Neural cell (in vitro differentiated cells): Measurements from ENCODE around the gene S100A1. TPM values are rescaled to one million over a fixed set of nuclear protein-coding genes. Genes with fewer than 3 reads are reported as not detected.

Source experiments
- H2AFZ ChIP-seq: fragments of 200-600, 300-800 bp; sonication (generic), shearing (Covaris generic); 2 replicates; pipeline ENCODE4 v1.6.0; 2014; ENCODE audit warnings: low read depth, mild to moderate bottlenecking, antibody characterized with exemption, low read length, moderate library complexity
- H3F3A ChIP-seq: fragments of 200-600 bp; shearing (Covaris generic); 2 replicates; pipeline ENCODE4 v1.6.1; 2016; ENCODE audit warnings: mild to moderate bottlenecking, moderate library complexity, mixed read lengths, antibody characterized with exemption, low read length; ENCODE audit not compliant: insufficient read depth, poor library complexity, severe bottlenecking
- H3K27ac ChIP-seq: fragments of 200-600, 300-800 bp; sonication (generic), shearing (Covaris generic); 2 replicates; pipeline ENCODE4 v1.5.1; 2014; ENCODE audit warnings: mild to moderate bottlenecking, low read length, moderate library complexity
- H3K27me3 ChIP-seq: fragments of 300-800, 200-600 bp; sonication (generic), shearing (Covaris generic); 2 replicates; pipeline ENCODE4 v1.6.0; 2014; ENCODE audit warnings: mild to moderate bottlenecking, low read depth, low read length, moderate library complexity; ENCODE audit not compliant: insufficient read depth
- H3K36me3 ChIP-seq: fragments of 300-800, 200-600 bp; sonication (generic), shearing (Covaris generic); 2 replicates; pipeline ENCODE4 v1.5.1; 2014; ENCODE audit warnings: mild to moderate bottlenecking, antibody characterized with exemption, low read length, moderate library complexity; ENCODE audit not compliant: insufficient read depth
- H3K4me2 ChIP-seq: fragments of 300-800, 200-600 bp; sonication (generic), shearing (Covaris generic); 2 replicates; pipeline ENCODE4 v1.6.0; 2014; ENCODE audit warnings: mild to moderate bottlenecking, low read length
- H3K4me3 ChIP-seq: fragments of 300-800, 200-600 bp; sonication (generic), shearing (Covaris generic); 2 replicates; pipeline ENCODE4 v1.5.1; 2014; ENCODE audit warnings: mild to moderate bottlenecking, low read length, moderate library complexity
- H3K79me2 ChIP-seq: fragments of 200-600 bp; shearing (Covaris generic); replicated peaks from 2 replicates; pipeline ENCODE4 v1.6.0; 2014; ENCODE audit warnings: mild to moderate bottlenecking, low read length, moderate library complexity; ENCODE audit not compliant: insufficient read depth
- H3K9ac ChIP-seq: fragments of 300-800, 200-600 bp; sonication (generic), shearing (Covaris generic); 2 replicates; pipeline ENCODE4 v1.6.1; 2016; ENCODE audit warnings: mild to moderate bottlenecking, low read length, mixed read lengths
- H3K9me2 ChIP-seq: fragments of 200-600 bp; shearing (Covaris generic); 2 replicates; pipeline ENCODE4 v1.6.1; 2016; ENCODE audit warnings: mild to moderate bottlenecking, low read length, mixed read lengths; ENCODE audit not compliant: insufficient read depth
- H3K9me3 ChIP-seq: fragments of 200-600, 300-800 bp; sonication (generic), shearing (Covaris generic); 2 replicates; pipeline ENCODE4 v1.6.1; 2016; ENCODE audit warnings: mild to moderate bottlenecking, mixed run types, low read length, moderate library complexity, mixed read lengths
- H4K20me1 ChIP-seq: fragments of 200-600 bp; shearing (Covaris generic); 2 replicates; pipeline ENCODE4 v1.6.1; 2016; ENCODE audit warnings: mild to moderate bottlenecking, mixed run types; ENCODE audit not compliant: insufficient read depth
- EP300 ChIP-seq: fragments of 450-650 bp; conservative IDR thresholded peaks from 2 replicates; pipeline ENCODE4 v1.6.1; 2014; ENCODE audit warnings: antibody characterized with exemption, mild to moderate bottlenecking, moderate library complexity; ENCODE audit not compliant: poor library complexity, severe bottlenecking
- EZH2 ChIP-seq: fragments of 200-600, 300-800 bp; shearing (Covaris generic), sonication (generic); IDR thresholded peaks from 2 replicates; pipeline ENCODE4 v1.6.1; 2014; ENCODE audit warnings: antibody characterized with exemption, low read length, borderline replicate concordance, mild to moderate bottlenecking; ENCODE audit not compliant: insufficient read depth, poor library complexity, severe bottlenecking
- MXI1 ChIP-seq: fragments of 450-650 bp; conservative IDR thresholded peaks from 2 replicates; pipeline ENCODE4 v1.6.1; 2014; ENCODE audit warnings: antibody characterized with exemption, mild to moderate bottlenecking; ENCODE audit not compliant: poor library complexity, severe bottlenecking
- POLR2AphosphoS5 ChIP-seq: IDR thresholded peaks from 2 replicates; pipeline ENCODE4 v1.6.1; 2012
- RAD21 ChIP-seq: fragments of 450-650 bp; conservative IDR thresholded peaks from 2 replicates; pipeline ENCODE4 v1.6.1; 2014; ENCODE audit warnings: antibody characterized with exemption, mild to moderate bottlenecking, moderate library complexity
- SMC3 ChIP-seq: fragments of 450-650 bp; conservative IDR thresholded peaks from 2 replicates; pipeline ENCODE4 v1.6.1; 2014; ENCODE audit warnings: antibody characterized with exemption, mild to moderate bottlenecking, moderate library complexity; ENCODE audit not compliant: poor library complexity
- TAF1 ChIP-seq: IDR thresholded peaks from 2 replicates; pipeline ENCODE4 v1.6.1; 2012; ENCODE audit warnings: low read depth
- polyA plus RNA-seq: library from polyadenylated mRNA; depleted of rRNA; stranded (reverse); fragments of >200 nt; gene quantifications from 2 replicates; pipeline ENCODE4 v1.2.3, GENCODE V29; 2014
- TF ChIP-seq, protein P1 (sequence below): fragments of 450-650 bp; IDR thresholded peaks from 2 replicates; pipeline ENCODE4 v1.5.1; 2014; ENCODE audit warnings: antibody characterized with exemption, mild to moderate bottlenecking, moderate library complexity; ENCODE audit not compliant: poor library complexity, severe bottlenecking
- TF ChIP-seq, protein P2 (sequence below): IDR thresholded peaks from 2 replicates; pipeline ENCODE4 v1.6.1; 2012; ENCODE audit warnings: borderline replicate concordance

The S100A1 gene
- polyA plus RNA-seq, 1 donor from 2014 or later = not detected

DNA sequence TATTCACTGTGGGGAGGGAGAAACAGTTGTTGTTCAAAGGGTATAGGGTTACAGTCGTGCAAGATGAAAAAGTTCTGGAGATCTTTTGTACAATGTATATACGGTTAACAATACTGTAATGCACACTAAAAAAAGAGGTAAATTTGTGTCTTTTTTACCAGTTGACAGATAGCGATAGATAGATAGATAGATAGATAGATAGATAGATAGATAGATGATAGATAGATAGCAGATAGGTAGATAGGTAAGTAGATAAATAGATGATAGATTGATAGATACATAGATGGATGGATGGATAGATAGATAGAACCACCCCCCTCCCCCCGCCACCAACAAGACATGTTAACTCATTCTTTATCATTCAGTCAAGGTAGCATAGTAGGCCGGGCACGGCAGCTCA is 25.5 kb upstream of the S100A1 start:
- Histone ChIP-seq H3K27me3 (no peaks in the 10 kb centered on the region), H3K9me3 (no peaks in the 10 kb centered on the region), H4K20me1 (no peaks in the 10 kb centered on the region), H2AFZ (no peak overlapping the region), H3K36me3 (no peaks in the 10 kb centered on the region), H3K4me2 (no peak overlapping the region), H3F3A (no peaks in the 10 kb centered on the region), H3K79me2 (no peaks in the 10 kb centered on the region), H3K9me2 (no peaks in the 10 kb centered on the region), H3K4me3 (no peak overlapping the region), H3K27ac (no peak overlapping the region), H3K9ac (no peak overlapping the region)
- no peak for TF ChIP-seq MXI1
- no peak for TF ChIP-seq SMC3
- TF ChIP-seq POLR2AphosphoS5 = no peak
- TF ChIP-seq, protein P1, sequence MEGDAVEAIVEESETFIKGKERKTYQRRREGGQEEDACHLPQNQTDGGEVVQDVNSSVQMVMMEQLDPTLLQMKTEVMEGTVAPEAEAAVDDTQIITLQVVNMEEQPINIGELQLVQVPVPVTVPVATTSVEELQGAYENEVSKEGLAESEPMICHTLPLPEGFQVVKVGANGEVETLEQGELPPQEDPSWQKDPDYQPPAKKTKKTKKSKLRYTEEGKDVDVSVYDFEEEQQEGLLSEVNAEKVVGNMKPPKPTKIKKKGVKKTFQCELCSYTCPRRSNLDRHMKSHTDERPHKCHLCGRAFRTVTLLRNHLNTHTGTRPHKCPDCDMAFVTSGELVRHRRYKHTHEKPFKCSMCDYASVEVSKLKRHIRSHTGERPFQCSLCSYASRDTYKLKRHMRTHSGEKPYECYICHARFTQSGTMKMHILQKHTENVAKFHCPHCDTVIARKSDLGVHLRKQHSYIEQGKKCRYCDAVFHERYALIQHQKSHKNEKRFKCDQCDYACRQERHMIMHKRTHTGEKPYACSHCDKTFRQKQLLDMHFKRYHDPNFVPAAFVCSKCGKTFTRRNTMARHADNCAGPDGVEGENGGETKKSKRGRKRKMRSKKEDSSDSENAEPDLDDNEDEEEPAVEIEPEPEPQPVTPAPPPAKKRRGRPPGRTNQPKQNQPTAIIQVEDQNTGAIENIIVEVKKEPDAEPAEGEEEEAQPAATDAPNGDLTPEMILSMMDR = no peak
- no peak for TF ChIP-seq RAD21
- TF ChIP-seq, protein P2, sequence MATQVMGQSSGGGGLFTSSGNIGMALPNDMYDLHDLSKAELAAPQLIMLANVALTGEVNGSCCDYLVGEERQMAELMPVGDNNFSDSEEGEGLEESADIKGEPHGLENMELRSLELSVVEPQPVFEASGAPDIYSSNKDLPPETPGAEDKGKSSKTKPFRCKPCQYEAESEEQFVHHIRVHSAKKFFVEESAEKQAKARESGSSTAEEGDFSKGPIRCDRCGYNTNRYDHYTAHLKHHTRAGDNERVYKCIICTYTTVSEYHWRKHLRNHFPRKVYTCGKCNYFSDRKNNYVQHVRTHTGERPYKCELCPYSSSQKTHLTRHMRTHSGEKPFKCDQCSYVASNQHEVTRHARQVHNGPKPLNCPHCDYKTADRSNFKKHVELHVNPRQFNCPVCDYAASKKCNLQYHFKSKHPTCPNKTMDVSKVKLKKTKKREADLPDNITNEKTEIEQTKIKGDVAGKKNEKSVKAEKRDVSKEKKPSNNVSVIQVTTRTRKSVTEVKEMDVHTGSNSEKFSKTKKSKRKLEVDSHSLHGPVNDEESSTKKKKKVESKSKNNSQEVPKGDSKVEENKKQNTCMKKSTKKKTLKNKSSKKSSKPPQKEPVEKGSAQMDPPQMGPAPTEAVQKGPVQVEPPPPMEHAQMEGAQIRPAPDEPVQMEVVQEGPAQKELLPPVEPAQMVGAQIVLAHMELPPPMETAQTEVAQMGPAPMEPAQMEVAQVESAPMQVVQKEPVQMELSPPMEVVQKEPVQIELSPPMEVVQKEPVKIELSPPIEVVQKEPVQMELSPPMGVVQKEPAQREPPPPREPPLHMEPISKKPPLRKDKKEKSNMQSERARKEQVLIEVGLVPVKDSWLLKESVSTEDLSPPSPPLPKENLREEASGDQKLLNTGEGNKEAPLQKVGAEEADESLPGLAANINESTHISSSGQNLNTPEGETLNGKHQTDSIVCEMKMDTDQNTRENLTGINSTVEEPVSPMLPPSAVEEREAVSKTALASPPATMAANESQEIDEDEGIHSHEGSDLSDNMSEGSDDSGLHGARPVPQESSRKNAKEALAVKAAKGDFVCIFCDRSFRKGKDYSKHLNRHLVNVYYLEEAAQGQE = no peak
- TF ChIP-seq TAF1 = no peak
- no peak for TF ChIP-seq EP300
- no peak for TF ChIP-seq EZH2

DNA sequence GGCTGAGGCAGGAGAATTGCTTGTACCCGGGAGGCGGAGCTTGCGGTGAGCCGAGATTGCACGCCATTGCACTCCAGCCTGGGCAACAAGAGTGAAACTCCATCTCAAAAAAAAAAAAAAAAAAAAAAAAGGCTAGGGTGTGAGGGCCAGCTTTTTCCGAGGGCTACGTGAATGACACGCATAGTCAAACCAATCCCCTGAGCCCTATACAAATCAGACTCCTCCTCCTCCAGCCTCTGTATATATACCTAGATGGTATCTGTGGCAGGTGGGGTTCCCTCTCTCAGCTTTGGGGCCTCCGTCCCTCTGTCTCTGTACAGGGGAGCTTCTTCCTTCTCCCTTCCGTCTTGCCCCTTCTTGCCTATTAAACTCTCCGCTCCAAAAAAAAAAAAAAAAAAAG is 22.0 kb upstream of the S100A1 start:
- Histone ChIP-seq H3K9me2 (no peaks in the 10 kb centered on the region), H3K4me3 (no peak overlapping the region), H2AFZ (no peak overlapping the region), H3K36me3 (no peaks in the 10 kb centered on the region), H3F3A (no peaks in the 10 kb centered on the region), H3K9ac (no peak overlapping the region), H3K4me2 (no peak overlapping the region), H3K9me3 (no peaks in the 10 kb centered on the region), H3K27me3 (no peaks in the 10 kb centered on the region), H3K79me2 (no peaks in the 10 kb centered on the region), H4K20me1 (no peaks in the 10 kb centered on the region), H3K27ac (no peak overlapping the region)
- TF ChIP-seq EZH2 (no peak), TAF1 (no peak), POLR2AphosphoS5 (no peak), RAD21 (no peak), EP300 (no peak), MXI1 (no peak), SMC3 (no peak)
- TF ChIP-seq, protein P2 = no peak
- TF ChIP-seq, protein P1 = no peak
